Measurements from ENCODE around the gene LRPAP1.
"Not testable (repeated sequence)": the region's sequence is repeated elsewhere in the genome, so short reads cannot be mapped to it uniquely, and the experiment has no call there.

LRPAP1 gene

DNA sequence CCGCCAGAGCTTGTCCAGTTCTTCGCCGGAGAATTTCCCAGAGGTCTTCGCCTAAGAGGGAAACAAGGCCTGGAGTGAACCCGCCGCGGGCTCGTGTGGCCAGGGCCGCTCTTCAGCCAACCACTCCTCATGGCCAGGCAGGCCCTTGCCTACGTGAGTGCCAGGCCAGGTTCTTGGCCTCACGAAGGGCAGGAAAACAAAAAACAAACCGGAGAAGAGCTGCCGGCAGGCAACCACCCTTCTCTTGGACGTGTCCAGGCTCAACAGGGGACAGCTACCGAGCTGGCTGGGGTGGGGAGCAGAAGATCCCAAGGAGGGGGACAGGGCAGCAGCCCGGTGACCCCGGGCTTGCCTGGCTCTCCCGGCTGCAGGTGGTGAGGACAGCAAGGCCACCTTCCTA is 13.3 kb downstream of the LRPAP1 start:
- DNase-seq (ENCODE audit: low read depth in 3 of 3) = no peak

DNA sequence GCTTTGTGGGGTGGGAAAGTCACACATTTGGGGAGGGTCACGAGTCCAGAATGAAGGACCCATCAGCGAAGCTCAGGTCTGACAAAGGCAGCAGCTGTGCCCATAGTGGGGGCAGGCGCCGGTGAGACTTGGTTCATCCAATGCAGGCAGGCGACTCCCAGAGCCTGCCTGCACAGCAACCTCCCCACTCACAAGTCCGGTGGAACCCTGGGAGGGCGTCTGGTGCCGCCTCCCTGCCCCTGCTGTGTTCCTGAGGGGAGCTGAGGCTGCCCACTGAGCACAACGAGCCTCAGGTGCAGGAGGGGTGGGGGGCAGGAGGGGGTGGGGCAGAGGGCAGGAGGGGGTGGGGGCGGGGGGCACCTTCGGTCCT is 13.7 kb downstream of the LRPAP1 start:
- no peak for DNase-seq (ENCODE audit: low read depth in 3 of 3)

DNA sequence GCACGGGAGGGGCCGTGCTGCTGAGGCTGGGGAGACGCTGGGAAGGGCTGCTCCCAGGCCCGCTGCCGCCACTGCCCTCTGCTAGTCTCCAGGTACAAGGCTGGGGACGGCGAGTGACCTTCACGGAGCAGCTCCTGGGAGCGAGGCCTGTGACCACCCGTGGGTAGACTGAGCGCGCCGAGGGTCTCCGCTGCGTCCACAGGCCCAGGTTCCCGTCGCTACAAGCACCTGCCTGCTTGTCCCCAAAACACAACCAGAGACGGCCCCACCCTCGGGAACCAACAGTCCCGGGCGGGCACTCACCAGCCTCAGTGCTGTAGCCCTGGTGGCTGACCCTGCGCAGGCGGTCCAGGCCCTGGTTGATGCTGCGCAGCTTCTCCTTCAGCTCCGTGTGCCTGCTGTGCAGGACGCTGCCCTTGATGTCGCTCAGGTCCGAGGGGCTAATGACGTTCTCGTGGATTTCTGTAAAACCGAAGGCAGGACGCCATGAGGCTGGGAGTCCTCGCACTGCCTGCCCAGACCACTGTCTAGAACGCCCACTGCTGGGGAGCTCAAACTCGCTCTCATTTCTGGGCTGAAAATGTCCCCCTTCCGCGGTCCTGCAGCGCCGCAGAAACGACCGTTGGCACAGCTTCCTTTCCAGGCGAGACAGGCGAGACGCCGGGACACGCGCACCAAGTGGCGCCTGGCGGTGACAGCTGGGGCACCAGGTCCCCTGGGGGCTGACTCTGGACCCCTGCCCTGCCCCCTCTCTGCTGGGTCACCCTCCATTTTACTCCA is 14.3 kb downstream of the LRPAP1 start:
- no peak for DNase-seq (ENCODE audit: low read depth in 3 of 3)

DNA sequence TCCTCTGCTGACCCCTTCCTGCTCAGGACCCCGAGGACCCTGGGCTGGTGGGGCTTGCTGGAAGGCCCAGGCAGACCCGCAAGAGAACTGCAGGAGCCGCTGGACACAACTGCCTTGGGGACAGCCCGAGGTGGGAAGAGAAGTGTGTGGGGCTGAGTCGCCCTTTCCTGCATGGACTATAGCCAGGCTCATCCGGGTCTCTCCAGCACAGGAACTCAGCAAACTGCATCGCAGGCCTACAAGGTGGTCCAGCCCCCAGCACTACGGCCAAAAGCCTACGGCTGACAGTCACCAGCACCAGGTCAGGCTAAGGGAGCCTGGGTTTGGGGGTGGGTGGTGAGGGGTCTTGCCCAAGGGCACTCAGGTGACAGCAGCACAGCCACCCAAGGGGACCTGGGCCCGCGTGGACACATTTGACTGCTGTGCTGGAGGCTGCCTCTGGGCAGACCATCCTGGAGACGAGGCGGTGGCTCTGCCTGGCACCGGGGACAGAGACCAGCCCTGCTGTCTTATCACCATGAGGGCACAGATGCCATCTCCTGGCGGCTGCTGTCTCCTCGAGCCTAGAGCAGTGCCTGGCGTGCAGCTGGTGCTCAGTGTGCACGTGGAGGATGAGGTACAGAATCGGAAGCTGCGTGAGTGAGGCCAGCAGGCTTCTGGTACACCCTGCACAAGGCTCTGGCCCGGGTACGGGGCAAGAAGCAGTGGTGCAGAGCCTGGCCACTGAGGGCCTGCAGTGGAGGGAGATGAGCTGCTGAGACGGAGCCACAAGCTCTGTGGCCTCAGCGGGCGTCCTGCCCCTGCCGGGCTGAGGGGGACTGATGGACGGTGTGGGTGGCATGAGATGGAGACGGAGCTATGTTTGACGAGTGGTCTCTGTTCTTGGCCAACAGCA is 15.1 kb downstream of the LRPAP1 start:
- no peak for DNase-seq (ENCODE audit: low read depth in 3 of 3)

DNA sequence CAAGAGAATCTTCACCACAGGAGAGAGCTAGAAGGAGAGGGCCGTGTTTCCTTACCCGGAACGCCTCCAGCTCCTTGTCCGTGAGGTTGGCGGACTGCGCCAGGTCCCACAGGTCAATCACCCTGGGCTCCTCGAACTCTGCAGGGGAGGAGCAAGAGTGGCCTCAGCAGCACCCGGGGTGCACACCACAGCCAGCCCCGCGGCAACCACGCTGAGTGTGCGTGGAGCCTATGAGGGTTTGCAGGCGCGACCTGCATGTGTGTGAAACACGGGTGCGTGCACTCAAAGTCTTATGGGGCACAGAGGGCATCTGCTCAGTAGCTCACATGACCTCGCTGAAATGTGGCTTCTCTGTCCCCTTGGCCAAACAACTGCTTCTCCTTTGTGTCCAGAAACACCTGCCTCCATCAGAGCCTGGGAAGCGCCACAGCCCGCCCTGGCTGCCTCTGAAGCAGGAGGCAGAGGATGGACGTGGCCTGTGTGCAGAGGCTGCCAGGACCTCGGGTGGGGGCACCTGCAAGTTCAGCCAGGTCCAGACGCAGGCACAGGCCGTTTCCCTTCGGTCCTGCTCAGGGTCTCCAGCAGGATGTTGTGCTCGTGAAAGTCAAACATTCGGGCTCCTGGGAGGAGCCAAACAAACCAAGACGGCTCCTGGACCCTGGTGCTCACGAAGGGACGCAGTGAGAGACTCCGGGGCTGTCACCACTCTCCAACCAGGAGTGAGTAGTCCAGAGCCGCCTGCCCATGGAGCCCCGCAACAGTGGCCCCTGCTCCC is 16.0 kb downstream of the LRPAP1 start:
- DNase-seq (ENCODE audit: low read depth in 3 of 3) = no peak

DNA sequence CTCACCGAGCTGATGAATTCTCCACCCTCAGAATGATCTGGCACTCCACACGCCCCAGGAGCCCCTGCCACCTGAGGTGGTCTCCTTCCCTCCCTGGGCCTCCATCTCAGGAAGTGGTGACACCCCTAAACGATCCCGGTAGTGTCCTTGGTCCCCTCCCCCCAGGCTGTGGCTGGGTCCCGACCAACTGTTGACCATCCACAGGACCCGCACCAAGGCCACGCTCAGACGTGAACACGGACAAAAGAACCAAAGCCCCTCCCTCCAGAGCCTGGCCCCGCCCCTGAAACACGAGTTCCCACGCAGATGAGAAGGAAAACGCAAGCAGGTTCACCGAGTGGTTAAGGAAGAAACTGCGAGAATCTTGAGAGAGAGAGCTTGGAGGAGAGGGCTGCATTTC is 16.6 kb downstream of the LRPAP1 start:
- no peak for DNase-seq (ENCODE audit: low read depth in 3 of 3)

DNA sequence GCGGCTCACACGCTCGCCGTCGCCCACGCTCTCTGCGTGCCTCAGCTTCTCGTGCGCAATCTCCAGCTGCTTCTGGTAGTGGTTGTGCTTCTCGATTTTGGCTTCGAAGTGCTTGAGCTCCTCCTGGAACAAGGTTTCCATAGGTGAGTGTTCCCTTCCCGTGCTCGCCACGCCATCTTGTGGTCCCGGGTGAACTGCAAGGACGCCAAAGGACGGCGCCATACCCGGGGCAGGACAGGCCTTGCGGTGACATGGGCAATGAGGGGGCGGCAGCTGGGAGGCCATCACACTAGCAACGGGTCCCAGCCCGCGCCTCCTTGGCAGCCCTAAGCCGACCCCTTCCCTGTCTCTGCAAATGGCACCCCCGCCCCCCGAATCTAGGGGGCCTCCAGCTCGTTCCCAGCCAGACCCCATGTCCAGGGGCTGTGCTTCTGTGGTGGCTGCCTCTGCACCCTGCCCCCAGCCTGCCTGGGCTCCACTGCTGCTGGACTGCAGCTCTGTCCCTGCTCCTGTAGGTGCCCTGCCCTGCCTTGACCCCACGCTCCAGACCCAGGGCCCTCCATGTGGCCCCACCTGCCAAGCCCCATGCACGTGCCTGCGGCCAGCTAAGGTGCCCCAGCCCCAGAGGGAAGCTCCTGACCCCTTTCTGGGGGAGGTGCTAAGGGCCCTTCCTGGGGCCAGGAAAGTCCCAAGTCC is 17.3 kb downstream of the LRPAP1 start:
- DNase-seq (ENCODE audit: low read depth in 3 of 3) = no peak

DNA sequence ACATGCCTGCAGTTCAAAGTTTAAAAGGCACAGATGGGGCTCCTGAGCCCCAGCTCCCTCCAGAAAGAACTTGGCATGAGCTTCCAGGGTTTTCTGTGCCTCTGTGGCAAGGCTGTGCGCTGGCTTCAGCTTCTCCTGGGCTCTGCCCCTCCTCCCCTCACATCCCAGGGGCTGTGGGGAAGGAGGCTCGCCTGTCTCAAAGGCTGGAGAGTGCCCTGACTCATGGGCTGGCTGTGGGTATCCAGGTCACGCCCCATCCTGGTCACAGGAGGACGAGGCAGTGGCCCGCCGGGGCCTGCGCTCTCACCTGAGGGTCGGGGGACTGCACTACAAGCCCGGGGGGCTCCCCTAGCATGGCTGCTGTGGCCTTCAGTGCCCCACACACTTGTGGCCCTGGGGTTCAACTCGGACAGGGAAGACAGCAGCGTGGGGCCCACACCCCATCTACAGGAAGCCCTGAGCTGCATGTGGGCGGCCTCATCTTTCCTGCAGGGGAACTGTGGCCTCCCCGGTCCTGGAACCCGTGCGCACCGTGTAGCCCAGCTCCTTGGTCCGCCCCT is 17.9 kb downstream of the LRPAP1 start:
- DNase-seq (ENCODE audit: low read depth in 3 of 3) = no peak

DNA sequence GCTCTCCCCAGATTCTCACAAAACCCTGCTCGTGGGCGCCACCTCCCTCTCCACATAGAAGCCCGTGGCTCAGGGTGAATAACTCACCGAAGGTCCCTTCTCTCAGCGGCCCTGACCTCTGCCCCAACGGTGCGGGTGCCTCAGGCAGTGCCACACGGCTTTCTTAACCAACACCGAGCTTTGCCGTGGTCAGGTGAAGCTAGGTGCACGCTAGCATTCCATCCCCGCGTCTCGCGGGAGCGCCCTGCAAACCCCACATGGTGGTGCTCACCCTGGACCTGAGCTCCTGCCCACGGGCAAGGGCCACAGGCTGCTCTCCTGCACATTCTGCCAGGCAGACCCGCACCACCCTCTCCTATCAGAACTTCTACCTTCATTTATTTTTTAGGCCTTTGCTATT is 18.4 kb downstream of the LRPAP1 start:
- DNase-seq (ENCODE audit: low read depth in 3 of 3) = no peak

DNA sequence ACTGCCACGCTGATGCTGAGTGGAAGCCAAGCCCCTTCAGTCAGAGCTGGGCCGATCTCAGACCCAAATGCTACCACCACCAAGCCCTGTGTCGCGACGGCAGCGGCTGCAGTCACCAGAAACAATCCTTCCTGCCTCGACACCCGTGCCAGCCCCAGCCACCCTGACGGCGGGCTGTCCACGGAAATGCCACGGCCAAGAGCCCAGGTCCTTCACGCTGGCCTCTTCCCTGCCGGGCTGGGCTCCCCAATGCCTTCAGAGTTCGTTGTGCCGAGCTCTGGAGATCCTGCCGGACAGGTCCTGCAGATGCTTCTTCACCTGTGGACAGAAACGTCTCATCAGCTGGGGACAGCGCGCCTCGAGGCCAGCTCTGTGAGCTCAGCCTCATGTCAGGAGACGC is 19.5 kb downstream of the LRPAP1 start:
- no peak for DNase-seq (ENCODE audit: low read depth in 3 of 3)

DNA sequence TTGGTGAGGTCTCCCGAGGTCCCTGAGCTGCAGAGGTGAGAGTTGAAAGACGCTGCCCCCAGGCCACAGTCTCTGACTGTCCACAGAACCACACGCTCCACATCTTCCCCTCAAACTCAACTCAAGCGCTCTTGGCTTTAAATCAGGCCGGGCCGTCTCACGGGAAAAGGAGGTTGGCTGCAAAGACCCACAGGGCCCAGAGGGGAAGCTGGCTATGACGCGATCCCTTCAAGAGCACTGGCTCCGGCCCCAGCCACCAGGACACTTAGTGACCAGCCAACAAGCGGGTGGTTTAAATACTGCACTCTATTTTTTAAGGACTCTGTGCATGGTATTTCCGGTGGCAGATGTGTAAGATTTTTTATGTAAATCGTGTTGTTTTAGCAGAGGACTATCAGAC is 19.9 kb downstream of the LRPAP1 start:
- no peak for DNase-seq (ENCODE audit: low read depth in 3 of 3)

DNA sequence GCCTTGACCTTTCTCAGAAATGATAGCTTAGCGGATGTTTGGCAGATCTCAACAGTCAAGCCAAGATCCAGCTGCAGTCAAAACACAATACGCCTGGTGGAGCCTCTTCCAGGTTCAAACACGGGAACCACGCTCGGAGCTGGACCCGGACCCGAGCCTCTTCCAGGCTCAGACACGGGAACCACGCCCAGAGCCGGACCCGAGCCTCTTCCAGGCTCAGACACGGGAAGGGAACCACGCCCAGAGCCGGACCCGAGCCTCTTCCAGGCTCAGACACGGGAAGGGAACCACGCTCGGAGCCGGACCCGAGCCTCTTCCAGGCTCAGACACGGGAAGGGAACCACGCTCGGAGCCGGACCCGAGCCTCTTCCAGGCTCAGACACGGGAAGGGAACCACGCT is 20.6 kb downstream of the LRPAP1 start:
- DNase-seq (ENCODE audit: low read depth in 3 of 3) = not testable (repeated sequence)

DNA sequence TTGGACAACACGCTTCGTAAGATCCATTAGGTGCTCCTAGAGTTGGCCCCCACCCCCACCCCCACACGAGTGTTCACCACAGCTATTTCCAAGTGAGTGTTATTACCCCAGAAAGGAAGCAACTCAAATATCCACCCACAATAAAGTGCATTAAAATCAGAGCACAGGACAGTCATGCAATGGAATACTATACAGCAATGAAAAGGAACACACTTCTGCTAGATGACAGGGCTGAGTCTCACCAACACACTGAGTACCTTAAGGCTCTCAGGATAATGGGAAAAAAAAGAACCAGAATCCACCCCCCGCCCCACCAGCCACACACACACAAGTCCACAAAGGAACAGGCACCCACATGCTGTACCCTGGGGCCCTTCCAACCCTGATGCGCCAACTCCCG is 21.0 kb downstream of the LRPAP1 start:
- DNase-seq (ENCODE audit: low read depth in 3 of 3) = no peak

DNA sequence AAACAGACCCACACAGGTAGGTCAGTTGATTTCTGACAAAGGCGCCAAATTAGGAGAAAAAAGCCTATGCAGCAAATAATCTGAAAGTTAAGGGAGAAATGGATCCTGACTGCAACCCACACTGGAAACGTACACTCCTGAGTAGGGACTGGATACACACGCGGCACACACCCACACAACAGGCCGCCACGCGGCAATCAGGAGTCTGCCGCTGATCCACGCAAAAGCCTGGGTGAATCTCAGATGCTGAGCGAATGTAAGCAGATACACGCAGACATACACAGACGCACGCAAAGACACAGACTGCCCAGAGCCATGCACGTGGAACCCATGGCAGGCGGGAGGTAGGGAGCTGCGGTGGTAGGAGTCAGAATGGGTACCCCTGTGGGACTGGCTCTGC is 21.7 kb downstream of the LRPAP1 start:
- no peak for DNase-seq (ENCODE audit: low read depth in 3 of 3)

DNA sequence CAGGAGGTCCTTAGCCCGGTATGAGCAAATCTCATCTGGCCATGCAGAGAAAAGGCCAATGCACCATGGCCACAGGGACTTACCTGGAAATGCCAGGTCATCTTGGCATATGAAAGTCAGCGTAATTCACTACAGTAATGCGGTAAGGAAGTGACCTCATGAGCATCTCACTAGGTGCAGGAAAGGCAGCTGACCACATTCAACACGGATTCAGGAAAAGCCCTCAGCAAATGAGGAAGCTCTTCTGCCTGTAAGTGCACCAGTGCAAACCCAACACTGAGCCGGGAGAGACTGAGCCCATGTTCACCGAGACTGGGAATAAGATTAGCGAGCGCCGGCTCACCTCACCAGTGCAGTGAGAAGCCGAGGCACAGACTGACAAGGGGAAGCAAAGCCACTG is 23.7 kb downstream of the LRPAP1 start:
- DNase-seq (ENCODE audit: low read depth in 3 of 3) = no peak

DNA sequence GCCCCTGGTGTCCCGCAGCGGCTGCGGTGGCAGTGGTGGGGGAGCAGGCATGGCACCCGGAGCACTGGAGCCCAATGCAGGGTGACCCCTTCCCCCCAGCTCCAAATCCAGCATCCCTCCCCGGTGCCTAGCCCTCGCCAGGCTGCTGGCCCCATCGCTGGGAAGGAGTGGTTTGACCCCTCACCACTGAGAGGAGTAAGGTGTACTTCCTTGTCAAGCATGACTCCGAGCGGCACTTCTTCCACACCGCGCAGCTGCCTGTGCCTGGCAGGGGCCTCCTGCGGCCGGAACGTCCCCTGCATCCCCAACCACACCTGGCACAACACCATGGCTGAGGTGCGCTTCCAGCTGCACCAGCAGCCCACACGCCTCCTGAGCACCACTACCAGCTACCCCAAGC is 27.0 kb downstream of the LRPAP1 start:
- DNase-seq (ENCODE audit: low read depth in 3 of 3) = no peak

DNA sequence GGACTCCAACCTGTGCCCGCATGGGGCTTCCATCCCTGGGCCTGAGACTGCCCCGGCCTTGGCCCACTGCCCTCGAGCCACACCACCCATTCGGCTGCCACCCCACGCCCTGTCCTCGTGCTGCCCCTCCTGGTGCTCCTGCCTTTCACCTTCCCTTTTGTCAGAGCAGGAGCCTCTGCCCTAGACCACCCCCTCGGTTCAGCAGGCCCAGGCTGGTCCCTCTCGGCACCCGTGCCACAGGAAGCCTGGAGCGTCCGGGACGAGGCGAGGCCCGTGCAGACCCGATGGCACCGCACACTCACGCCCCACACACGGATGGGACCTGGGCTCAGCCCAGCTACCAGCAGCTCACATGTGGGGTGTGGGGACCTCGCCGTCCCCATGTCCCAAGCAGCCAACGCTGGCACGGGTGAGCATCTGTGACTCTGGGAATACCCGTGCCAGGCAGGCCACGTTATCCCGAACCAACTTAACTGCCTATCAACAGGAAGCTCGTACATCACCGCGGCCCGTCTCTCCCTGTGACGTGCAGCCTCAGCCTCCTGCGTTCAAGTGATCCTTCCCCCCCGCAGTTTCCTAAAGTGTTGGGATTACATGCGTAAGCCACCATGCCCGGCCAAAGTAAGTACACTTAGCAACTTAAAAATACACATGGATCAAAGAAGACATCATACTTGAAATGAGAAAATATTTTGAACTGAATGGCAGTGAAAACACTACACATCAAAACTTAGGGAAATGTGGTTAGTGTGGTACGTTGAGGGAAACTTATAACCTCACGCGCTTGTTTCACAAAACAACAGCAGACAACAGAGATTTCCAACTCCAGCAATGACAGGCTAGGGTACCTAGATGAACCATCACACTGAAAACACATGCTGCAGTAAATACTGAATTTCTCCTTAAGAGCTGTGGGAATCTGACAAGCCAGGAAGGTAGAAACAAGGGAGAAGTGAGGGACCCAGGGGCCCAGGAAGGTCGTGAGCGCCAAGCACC is 29.0 kb downstream of the LRPAP1 start:
- DNase-seq (ENCODE audit: low read depth in 3 of 3) = no peak

DNA sequence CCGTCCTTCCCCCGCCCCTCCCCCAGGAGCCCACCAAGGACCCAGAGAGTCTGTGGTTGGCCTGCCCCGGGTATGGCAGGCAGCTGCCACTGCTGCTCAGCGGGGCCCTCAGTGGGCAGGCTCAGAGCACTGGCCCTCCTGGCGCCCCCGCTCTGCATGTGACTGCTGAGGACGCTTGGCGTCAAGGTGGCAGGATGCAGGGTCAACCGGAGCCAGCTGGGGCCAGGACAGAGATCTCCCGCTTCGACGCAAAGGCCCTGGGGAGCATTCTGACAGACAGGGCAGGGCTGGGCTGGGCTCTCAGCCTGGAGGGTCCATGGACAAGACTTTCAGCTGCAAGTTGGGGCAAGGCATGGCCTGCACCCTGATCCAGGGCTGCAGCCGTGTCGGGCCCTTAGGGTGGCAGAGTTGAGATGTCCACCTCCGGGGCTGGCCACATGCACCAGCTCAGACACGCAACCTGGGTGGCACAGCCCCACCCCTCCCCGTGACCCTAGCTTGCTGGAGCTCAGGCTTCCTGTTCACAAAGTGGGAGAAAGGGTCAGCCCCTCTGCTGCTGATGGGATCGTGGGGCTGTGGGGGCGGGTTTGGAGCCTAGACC is 30.3 kb downstream of the LRPAP1 start:
- DNase-seq (ENCODE audit: low read depth in 3 of 3) = no peak

DNA sequence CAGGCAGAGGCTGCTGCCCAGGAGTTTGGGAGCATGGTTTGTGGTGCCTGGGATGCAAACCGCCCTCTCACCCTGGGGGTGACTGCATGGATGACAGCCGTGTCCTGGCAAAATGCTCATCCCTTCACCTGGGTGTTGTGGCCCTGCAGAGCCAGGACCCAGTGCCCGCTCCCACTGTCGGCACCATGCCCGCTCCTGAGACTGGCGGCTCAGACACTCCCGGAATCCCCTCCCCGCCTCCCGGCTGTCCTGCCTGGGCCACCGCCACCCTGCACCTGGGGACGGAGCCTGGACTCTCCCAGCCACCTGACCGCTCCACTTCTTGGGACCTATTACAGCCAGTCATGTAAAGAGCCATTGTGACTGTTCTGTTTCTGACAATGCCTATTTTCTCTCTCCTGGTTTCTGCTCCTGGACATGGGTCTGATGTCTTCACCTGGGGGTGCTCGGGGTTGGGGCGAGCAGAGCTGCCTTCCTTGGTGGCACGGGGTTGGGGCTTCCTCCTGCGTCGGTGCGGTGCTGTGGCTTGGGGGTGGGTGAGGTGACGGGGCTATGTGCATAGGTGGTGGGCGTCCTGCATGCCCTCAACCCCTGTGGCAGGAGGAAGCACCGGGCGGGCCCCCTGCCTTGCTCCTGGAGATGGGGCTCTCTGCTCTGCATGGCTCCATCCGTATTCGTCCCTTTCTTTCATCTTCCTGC is 30.9 kb downstream of the LRPAP1 start:
- DNase-seq (ENCODE audit: low read depth in 3 of 3) = no peak

Data from stimulated activated CD4-positive, alpha-beta T cell treated with anti-CD3 and anti-CD28 coated beads, TNF-alpha, amount 100 ng/mL, for 48 hours (primary cell).